GM18868 (cell line): ENCODE measurements around the gene FAM156A.
"Not testable (repeated sequence)": the region's sequence is repeated elsewhere in the genome, so short reads cannot be mapped to it uniquely, and the experiment has no call there.

Source experiments
- ATAC-seq: cut with Tn5 transposase; IDR thresholded peaks from one replicate; pipeline ENCODE4 v1.9.1; 2021; ENCODE audit warnings: mild to moderate bottlenecking, moderate library complexity; ENCODE audit not compliant: unreplicated experiment

The FAM156A gene

GRCh38 chrX:52958113-52958959 lies at the start of gene FAM156A:
TSS of gene FAM156A (minus strand) at chrX:52958518. CDS start at chrX:52948588, 9,930 bp downstream.
- ATAC-seq, result peak; percentile 85

DNA sequence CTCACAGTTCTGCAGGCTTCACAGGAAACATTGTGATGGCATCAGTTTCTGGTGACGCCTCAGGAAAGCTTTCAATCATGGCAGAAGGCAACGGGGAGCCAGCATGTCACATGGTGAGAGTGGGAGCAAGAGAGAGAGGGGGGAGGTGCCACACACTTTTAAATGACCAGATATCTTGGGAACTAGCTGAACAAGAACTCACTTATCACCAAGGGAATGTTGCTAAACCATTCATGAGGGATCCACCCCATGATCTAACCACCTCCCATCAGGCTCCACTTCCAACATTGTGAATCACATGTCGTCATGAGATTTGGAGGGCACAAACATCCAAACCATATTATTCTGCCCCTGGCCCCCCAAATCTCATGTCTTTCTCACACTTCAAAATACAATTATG lies 47.0 kb upstream of the FAM156A start:
- no peak for ATAC-seq

DNA sequence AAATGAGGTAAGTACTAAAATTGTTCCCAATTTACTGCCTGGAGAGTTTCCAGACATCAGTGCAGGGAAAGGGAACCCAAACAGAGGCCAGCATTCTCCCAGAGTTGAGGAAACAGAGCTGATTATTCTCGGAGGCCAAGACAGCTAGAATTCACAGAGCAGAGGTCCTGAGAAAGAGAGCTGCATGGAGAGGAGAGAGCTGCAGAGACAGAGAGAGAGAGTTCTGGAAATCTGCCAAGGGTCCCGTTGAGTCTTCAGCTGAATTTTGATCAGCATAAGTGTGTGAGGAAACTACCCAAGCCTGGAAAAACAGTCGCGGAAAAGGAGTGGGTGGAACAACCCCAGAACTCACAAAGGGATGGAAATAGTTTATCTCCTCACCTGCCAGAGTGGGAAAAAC lies 46.5 kb upstream of the FAM156A start:
- no peak for ATAC-seq

GRCh38 chrX:53004038-53004437 lies 45.7 kb upstream of the FAM156A start:
- ATAC-seq, result no peak

DNA sequence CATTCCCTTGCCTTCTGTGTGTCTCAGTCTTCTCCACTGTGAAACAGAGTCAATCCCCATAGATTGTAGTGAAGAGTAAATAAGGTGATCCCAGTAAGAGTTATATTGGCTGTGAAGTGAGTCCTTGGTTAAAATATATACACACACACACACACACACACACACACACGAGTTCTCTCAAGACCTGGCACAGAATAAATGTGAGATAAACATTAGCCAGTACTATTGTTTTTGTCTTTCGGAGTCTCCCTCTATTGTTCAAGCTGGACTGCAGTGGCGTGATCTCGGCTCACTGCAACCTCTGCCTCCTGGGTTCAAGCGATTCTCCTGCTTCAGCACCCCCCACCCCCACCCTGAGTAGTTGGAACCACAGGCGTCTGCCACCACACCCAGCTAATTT lies 44.8 kb upstream of the FAM156A start:
- ATAC-seq, result no peak

DNA sequence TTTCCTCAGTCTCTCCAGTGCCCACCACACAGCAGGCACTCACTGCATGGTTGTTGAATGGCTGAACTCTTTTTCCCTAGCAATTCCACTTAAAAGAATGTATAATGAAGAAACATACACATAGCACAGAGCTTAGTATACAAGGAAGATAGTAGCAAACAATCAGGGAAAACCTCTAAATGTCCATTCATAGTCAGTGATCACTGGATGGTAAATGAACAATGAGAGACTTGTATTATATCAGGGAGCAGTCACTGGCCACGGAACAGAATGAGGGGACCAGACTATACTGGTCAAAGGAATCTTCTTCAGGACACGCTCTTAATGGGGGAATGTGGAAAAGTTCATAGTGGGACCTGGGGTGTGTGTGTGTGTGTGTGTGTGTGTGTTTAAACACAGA lies 43.6 kb upstream of the FAM156A start:
- no peak for ATAC-seq

DNA sequence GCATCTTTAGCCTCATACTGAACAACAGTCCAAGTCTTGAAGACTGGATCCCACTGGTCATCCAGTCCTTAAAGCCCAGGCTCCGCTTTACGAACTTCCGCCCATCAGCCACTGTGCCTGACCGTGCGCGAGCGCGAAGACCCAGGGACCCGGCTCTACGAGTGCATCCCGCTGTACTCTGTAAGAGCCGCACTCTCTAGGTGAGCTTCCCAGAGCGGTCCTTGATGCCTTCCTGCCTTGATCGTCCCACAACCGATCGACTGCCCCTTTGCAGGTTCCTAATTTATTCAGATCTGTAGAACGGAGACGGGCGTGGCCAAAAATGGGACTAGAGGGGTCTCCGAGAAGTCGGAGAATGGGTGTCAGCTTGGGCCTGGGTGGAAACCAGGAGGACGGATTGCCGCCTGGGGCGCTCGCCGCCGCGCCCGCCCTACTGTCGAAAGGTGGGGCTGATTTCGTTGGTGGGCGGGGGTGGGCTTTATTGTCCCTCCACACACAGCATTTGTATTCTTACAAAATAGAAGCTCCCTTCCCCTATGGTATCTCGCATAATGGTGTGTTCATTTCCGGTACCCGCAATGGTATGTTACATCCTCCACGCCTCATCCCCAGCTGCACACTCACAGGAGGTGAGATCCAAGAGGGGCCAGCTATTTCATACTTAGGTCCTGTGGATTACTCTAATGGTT lies 42.3 kb upstream of the FAM156A start:
- no peak for ATAC-seq

DNA sequence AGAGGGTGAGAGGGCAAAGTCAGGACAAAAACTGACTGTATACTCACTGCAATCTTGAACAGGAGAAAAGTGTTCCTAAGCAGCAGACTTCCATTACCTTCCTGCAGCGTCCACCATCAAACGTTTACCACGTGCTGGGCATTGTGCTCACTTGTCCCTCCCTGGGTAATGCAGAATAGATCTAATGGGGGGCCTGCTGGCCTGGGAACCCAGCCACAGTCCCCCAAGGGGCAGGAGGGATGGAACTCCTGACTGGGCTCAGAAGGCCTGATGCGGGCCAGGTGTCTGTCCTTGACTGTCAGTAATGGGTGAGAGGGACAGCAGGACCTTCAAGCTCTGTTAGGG lies 37.6 kb upstream of the FAM156A start:
- no peak for ATAC-seq

GRCh38 chrX:52995135-52995986 lies 37.0 kb upstream of the FAM156A start:
- ATAC-seq, result peak; percentile 97

DNA sequence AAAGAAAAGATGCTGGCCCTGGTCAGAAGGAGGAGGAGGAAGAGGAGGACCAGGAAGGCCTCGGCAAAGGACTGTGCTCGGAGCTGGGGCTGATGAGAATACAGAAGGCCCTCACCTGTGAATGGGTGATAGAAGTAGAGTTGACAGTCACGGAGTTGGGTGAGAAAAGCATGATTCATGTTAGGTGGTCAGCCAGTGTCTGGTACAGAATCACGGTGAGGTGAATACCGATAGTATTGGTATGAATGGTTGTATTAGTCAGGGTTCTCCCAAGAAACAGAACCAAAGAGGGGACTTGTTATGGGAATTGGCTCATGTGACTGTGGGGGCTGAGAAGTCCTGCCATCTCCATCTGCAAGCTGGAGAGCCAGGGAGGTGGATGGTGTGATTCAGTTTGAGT lies 32.5 kb upstream of the FAM156A start:
- no peak for ATAC-seq

GRCh38 chrX:52990011-52990631 lies 31.8 kb upstream of the FAM156A start:
- ATAC-seq, result peak; percentile 93

DNA sequence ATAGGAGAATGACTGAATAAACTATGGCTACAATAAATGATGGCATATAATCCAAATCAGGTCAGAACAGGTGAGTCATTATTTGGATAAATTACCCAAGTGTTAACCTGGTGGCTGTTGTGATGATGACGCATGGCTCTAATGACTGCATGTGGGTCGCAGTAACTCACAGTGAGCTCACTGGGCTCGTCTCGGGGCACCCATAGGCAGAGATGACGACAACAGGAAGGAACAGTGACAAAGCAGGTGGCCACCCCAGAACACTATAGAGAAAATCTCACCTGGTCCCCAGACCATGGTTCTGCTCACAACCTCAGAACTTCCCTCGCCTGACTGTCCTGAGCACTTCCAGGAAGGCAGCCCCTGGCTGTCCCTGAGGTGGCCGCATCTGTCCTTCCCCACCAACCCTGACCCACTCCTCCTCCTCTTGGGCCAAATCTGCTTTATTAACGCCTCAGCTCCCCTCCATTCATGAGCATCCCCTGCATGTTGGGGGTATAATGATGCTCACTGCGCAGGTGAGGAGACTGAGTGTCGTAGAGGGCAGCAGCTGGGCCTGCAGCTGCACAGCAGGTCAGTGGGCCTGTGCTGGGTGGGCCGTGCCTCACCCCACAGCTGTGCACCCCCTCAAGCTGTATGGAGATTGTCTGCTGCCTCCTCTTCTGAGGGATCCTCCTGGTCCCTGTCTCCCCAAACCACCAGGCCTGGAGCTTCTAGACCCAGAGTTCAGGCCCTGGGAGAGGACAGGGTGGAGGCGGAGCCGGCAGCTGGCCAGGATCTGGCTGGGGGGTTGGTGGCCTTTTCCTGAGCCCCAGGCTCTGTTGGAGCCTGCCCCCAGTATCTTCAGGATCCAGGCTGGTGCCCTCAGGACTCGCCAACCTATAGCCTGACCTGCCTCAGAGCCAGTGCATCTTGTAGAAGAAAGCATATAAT lies 30.9 kb upstream of the FAM156A start:
- no peak for ATAC-seq

DNA sequence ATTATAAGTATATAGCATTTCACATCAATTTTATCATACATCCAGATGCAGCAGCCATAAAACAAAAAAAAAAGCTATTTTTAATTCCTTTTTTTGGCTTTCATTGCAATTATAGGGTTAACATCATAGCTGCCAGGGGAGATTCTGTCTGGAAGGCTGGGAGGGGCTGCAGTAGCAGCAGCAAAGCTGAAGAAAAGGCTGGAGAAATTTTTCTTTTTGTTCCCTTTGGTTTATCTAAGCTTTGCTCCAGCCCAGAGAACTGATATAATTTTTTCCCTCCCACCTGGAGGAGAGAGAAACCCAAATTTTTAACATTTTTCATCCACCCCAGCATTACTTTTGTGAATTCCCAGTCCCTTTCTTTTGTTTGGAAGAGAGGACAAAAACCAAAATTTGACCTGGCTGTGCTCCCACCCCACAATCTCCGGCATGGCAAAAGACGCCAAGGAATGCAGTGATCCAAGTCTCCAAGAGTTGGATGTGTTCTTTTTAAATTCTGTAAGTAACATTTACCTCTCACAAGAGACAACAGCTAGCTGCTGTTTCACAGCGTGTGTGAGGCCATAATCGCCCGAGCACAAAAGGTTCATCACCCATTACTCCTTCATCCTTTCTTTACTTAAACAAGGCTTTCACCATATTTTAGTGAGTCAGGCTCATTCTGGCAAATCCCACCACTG lies 25.1 kb upstream of the FAM156A start:
- ATAC-seq, result no peak

- no peak for ATAC-seq
These were observed 21.7 kb upstream of the FAM156A start for GRCh38 chrX:52979993-52980392.

GRCh38 chrX:52979568-52979967 lies 21.2 kb upstream of the FAM156A start:
- ATAC-seq, result no peak

DNA sequence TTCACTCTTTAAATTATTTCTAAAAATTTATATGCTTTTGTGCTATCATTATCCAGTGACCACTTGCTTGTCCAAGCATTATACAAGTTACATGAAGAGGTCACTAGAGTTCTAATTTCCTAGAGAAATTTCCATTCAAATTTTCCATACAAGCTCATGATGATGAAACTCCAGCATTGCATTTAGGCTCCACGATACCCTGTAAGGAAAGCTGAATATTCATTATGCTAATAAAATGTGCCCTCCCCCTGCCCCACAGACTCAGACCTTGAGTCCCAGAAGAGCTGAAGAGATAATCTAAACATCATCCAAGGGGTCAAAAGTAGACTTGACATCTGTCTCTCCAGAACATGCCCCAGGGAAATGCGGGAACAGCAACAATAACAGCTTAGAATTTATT lies 19.6 kb upstream of the FAM156A start:
- no peak for ATAC-seq

DNA sequence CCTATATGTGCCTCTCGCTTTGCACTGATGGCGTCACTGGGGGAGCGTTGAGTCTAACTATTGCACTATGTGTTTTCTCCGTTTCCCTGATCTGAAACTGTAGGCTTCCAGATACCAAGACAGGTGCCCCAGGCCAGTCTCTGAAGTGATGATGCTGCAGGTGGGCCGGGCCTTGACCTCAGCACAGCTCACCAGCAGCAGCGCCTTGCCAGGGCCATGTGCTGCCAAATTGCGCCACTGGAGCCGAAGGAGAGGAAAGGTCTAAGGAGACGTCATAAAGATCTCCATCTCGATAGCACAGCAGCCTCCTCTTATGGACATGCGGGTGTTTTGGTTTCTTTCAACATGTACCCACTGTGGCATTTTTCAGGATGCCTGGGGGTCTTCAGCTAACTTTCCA lies 17.3 kb upstream of the FAM156A start:
- not testable (repeated sequence) for ATAC-seq

DNA sequence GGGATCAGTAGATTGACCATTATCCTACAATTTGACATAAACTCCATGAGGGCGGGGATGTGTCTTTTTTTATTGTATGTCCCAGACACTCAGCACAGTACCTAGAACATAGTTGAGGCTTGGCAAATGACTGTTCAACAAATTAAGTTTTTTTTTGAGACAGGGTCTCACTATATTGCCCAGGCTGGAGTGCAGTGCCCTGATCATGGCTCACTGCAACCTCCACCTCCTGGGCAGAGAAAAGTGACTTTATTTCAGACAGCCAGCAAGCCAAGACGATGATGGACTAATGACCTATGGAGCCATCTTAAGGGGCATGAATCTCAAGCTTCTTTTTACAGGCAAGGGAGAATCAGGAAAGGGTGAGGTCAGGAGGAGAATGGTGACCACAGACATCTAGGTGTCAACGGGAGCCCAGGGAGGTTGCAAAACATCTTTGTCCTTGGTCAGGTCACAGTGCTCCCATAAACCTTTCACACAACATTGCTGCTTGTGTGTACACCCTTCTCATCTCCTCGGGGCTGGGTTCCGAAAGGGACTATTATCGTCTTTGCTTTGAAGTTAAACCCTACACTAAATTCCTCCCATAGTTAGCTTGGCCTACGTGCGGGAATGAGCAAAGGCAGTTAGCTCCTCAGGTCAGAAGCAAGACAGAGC lies 16.1 kb upstream of the FAM156A start:
- ATAC-seq, result not testable (repeated sequence)

DNA sequence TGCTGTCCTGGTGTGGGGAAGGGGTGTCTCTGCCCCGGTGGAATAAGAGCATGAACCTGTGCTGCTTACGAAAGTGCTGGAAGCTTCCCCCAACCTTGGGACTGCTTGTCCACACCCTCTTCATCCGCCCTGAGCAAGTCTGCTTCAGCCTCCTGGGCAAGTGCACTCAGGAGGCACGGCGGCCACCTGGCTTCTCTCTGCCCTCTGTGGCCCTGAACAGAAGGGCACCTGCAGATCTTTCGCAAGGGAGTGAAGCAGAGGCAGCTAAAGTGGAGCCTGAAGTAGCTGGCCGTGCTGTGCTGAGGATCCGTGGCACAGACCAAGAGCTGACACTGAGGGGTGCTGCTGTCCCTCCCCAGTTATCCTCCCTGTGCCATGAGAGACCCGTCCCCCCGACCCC lies 9.6 kb upstream of the FAM156A start:
- ATAC-seq, result not testable (repeated sequence)
